Measurements from ENCODE around the gene PTPRT.

Gene PTPRT

DNA sequence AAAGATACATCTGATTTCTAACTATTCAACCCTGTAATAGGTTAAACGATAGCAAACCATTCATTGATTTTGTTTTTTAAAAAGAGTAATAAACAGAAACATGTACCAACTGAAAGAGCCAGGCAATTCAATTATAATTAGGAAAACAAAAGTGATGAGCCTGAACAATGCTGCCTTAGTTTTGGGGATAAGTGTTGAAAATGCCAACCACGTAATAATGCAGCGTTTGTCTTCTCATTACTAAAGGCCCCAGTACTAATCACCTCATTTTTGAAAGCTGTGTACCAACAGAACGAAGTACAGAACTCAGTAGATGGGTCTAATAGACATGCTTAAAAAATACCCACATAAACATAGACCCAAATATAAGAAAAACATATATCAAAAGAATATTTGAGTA, 907.9 kb downstream of the PTPRT start:
- Mint-ChIP-seq H3K9me3 (peaks cover 6% of the 10 kb centered on the region), H3K4me3 (no peak overlapping the region), H3K4me1 (no peaks in the 10 kb centered on the region), H3K27me3 (no peaks in the 10 kb centered on the region), H3K36me3 (no peaks in the 10 kb centered on the region), H3K27ac (no peak overlapping the region)
- DNase-seq (ENCODE audit: low spot score in 2 of 2) (no peak), ATAC-seq (ENCODE audit: low read depth) (no peak)

DNA sequence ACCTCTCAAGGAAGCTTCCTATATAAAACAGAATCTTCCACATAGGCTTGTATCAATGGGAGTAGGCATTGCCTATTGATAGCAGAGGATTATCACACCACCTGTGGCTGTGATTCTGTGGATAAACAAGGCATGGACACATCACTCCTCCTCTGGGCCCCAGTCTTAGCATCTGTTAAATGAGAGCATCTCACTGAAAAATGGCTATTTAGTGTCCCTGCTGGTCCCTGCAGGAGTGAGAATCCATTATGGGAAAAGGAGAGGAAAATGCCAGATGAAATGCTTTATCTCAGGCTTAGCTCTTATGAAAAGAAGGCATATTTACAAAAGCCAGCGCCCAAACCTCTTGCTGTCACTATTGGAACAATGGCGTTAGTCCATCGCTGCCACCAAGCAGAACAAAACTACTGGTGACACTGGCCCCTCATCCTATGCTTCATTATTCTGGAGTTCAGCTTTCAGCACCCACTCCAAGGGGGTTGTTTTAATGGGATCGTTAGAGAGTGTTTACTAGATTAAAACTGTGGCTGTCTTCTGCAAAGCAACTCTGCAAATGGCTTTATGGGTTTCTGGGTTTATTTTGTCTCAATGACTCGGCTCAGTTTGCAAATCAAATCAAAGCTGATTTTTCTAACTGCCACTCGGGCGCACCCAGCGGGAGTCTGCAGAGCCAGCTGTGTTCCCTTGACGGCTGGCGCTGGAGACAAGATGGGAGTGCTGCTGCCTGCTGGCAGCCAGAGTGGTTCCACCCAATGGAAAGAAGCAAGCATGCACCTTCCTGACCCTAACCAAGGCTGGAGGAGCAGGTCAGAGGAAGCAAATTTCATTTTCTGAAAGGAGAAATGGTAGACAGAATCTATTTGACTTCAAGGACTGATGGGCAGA, 912.7 kb downstream of the PTPRT start:
- Mint-ChIP-seq H3K27ac (no peak overlapping the region), H3K36me3 (no peaks in the 10 kb centered on the region), H3K4me3 (no peak overlapping the region), H3K9me3 (peaks cover 6% of the 10 kb centered on the region), H3K27me3 (no peaks in the 10 kb centered on the region), H3K4me1 (no peaks in the 10 kb centered on the region)
- no peak for DNase-seq (ENCODE audit: low spot score in 2 of 2)
- ATAC-seq (ENCODE audit: low read depth): no peak

DNA sequence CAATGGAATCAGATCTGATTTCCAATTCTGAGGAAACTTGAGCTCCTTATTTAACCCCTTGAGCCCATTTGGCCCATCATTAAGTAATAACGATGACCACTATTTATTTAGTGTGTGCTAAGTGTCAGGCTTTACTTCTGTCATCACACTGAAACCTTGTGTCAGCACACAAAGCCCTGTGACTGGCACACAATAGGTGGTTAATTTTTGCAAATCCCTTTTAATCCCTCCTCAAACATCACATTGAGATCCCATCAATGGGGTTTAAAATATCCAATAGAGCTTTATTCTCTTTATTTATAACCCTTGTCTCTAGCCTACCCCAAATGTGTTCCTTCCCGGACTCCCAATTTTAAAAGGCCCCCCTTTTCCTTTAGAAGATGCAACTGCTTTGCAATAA, 914.7 kb downstream of the PTPRT start:
- Mint-ChIP-seq H3K9me3 (peaks cover 4% of the 10 kb centered on the region), H3K4me3 (no peak overlapping the region), H3K36me3 (no peaks in the 10 kb centered on the region), H3K27ac (no peak overlapping the region), H3K4me1 (no peaks in the 10 kb centered on the region), H3K27me3 (peaks cover under 1% of the 10 kb centered on the region)
- no peak for DNase-seq (ENCODE audit: low spot score in 2 of 2)
- no peak for ATAC-seq (ENCODE audit: low read depth)

DNA sequence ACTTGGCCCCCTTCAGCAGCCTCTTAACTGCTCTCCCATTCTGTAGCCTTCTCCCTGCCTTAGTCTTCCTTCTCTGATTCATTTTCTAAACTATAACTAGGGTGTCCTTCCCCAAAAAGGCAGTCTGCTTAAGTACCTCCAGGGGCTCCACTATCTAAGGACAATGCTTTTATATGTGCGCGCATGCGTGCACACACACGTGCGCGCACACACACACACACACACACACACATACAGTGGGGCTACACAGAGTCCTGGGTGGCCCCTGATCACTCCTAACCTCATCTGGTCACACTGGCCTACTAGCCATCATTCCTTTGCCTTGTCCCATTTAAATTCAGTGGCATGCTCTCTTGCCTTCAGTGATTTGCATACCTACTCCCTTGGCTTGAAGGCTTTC, 917.2 kb downstream of the PTPRT start:
- ATAC-seq (ENCODE audit: low read depth) (no peak), DNase-seq (ENCODE audit: low spot score in 2 of 2) (no peak)
- no peaks in the 10 kb centered on the region for H3K36me3 Mint-ChIP-seq

DNA sequence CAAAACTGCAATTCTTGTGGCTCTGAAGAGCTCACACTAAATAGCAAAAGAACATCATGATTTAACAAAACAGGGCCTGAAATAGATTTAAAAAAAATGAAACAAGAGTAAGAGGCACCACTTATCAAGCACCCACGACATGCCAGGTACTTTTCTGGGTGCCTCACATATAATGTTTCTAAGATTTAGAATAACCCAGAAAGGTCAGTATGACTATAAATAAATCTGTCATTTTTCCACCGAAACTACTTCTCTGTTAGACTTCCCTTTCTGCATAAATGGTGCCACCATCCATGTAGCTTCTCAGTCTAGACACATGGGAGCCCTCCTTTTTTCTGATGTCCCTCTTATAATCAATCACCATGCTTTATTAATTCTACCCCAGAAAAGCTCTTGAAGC, 919.2 kb downstream of the PTPRT start:
- Mint-ChIP-seq H3K4me3 (no peak overlapping the region), H3K4me1 (no peaks in the 10 kb centered on the region), H3K9me3 (peaks cover 4% of the 10 kb centered on the region), H3K27me3 (peaks cover 2% of the 10 kb centered on the region), H3K36me3 (no peaks in the 10 kb centered on the region), H3K27ac (no peak overlapping the region)
- DNase-seq (ENCODE audit: low spot score in 2 of 2) (no peak), ATAC-seq (ENCODE audit: low read depth) (no peak)

More for the DNA sequence above, 917.2 kb downstream of the PTPRT start:
- peaks cover 2% of the 10 kb centered on the region for H3K27me3 Mint-ChIP-seq
- H3K4me1 Mint-ChIP-seq: no peaks in the 10 kb centered on the region
- H3K27ac Mint-ChIP-seq: no peak overlapping the region
- H3K4me3 Mint-ChIP-seq: no peak overlapping the region
- peaks cover 4% of the 10 kb centered on the region for H3K9me3 Mint-ChIP-seq

DNA sequence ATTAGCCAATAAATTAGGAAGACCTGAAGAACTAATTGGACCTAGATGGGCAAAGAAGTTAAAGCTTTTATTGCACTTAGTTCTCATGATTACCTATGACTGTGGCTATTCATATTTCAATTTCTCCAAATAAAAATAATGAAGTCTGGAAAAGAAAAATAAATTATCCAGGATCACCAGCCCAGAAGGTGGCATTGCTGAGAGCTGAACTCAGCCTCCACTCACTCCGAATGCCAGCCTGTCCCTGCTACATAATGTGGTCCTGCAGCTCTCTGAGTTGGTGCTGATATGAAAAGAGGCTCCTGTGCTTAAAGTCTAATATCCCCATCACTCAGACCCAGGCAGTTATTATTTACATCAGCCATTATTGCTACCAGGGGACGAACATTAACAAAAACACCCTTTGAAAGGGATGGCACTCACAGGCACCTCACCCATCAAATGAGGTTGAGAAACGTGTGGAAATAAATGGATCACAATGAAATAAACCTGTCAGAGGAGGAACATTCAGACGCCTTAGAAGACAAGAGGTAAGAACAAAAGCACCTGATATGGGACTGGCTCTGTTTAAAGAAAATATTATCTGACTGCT, 921.8 kb downstream of the PTPRT start:
- Mint-ChIP-seq H3K4me3 (no peak overlapping the region), H3K9me3 (peaks cover 3% of the 10 kb centered on the region), H3K27ac (no peak overlapping the region), H3K27me3 (peaks cover 2% of the 10 kb centered on the region), H3K36me3 (no peaks in the 10 kb centered on the region), H3K4me1 (no peaks in the 10 kb centered on the region)
- ATAC-seq (ENCODE audit: low read depth) (no peak), DNase-seq (ENCODE audit: low spot score in 2 of 2) (no peak)

DNA sequence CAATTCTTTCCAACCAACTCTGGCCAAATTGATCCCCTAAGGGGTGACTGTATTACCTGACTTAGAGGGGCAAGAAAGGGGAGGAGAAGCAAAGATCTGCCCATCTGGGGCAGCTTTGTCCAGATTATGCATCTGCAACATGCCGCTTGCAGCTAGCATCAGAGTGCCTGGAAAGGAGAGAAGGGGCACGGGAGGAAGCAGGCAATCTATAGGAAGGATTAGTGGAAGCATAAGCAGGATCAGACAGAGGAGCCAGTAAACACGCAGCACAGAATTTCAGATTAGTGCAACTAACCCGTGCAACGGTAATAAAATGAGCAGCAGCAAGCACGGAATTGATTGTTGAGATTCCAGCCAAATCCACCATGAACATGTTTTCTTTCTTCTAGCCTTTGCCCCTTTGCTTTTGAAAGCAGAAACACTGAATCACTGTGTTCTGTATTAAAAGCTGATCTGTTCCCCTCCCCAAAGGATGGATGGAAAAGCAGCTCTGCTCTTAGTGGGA, 927.9 kb downstream of the PTPRT start:
- ATAC-seq (ENCODE audit: low read depth) (no peak), DNase-seq (ENCODE audit: low spot score in 2 of 2) (no peak)
- Mint-ChIP-seq H3K4me1 (no peaks in the 10 kb centered on the region), H3K36me3 (no peaks in the 10 kb centered on the region), H3K4me3 (no peak overlapping the region), H3K9me3 (no peaks in the 10 kb centered on the region), H3K27me3 (no peaks in the 10 kb centered on the region), H3K27ac (no peak overlapping the region)

DNA sequence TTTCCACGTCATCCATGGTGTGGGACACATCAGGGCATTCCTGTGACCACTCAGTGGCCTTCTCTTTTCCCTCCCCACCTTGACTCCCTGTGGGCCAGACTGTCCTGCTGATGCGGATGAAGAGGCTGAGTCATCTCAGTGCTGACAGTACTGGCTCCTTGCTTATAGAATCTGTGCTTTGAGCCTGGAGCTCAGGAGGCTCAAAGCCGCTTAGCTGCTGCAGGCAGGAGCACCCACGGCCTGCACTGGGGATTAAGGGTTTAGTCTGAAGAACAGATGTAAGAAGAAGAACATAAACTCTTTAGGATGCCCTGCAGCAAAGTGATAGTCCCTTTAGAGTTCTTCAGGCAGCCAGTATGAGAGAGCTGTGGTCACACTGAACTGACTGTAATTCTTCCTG, 929.5 kb downstream of the PTPRT start:
- H3K9me3 Mint-ChIP-seq: no peaks in the 10 kb centered on the region

DNA sequence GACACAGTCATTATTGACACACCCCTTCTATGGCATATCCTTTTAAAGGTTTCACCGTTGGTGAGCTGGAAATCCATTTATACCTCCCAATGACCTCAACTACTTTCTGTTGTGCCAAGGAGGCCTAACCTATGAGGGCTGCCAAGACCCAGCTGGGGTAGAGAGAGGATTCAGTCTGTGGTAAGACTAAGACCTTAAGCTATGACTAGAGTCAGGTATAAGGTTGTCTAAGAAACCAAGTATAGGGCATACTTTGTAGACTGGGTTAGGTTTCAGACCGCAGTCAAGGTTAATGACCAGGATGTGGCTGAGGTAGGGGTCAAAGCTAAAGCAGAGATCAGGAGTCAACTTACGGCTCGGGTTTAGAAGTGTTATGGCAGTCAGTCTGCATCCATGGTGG, 930.3 kb downstream of the PTPRT start:
- H3K9me3 Mint-ChIP-seq: no peaks in the 10 kb centered on the region
- H3K4me3 Mint-ChIP-seq: no peak overlapping the region
- H3K27me3 Mint-ChIP-seq: no peaks in the 10 kb centered on the region
- H3K36me3 Mint-ChIP-seq: no peaks in the 10 kb centered on the region
- ATAC-seq (ENCODE audit: low read depth): no peak
- no peak for DNase-seq (ENCODE audit: low spot score in 2 of 2)
- H3K27ac Mint-ChIP-seq: no peak overlapping the region
- H3K4me1 Mint-ChIP-seq: no peaks in the 10 kb centered on the region

More for the DNA sequence above, 929.5 kb downstream of the PTPRT start:
- ATAC-seq (ENCODE audit: low read depth) (no peak), DNase-seq (ENCODE audit: low spot score in 2 of 2) (no peak)
- no peak overlapping the region for H3K27ac Mint-ChIP-seq
- H3K4me3 Mint-ChIP-seq: no peak overlapping the region
- H3K27me3 Mint-ChIP-seq: no peaks in the 10 kb centered on the region
- no peaks in the 10 kb centered on the region for H3K4me1 Mint-ChIP-seq
- H3K36me3 Mint-ChIP-seq: no peaks in the 10 kb centered on the region

DNA sequence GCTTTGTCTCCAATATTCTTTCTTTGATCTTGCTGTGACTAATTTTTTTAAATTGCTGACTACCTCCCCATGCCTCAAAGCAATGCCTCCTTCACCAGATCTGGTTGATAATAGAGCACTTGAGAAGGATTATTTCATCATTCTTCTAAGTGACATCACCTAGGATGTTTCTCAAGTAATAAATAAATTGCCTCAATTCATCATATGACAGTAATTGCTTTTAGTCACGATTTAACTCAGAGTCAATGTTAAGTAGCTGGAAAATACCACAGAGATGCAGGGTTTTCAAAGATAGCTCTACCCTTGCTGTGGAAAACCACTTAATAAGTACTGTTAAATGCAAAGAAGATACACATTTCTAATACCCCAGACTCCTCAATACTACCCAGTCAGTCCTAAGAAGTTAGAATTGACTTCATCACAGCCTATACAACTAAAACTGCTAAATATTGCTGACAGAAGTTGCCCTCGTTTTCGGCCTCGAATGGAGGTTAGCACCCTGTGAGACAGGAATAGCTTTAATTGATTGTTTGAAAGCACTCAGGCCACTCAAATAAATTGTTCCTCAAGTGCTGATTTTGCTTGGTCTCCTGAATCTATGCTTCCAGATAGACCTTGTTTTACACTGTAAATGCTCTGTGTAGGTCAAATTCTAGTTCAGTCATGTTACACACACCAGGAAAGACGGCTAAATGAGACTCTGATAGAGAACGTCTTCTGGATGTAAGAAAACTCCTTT, 931.0 kb downstream of the PTPRT start:
- Mint-ChIP-seq H3K27me3 (no peaks in the 10 kb centered on the region), H3K9me3 (no peaks in the 10 kb centered on the region), H3K4me1 (no peaks in the 10 kb centered on the region), H3K4me3 (no peak overlapping the region), H3K36me3 (no peaks in the 10 kb centered on the region), H3K27ac (no peak overlapping the region)
- DNase-seq (ENCODE audit: low spot score in 2 of 2) (no peak), ATAC-seq (ENCODE audit: low read depth) (no peak)

DNA sequence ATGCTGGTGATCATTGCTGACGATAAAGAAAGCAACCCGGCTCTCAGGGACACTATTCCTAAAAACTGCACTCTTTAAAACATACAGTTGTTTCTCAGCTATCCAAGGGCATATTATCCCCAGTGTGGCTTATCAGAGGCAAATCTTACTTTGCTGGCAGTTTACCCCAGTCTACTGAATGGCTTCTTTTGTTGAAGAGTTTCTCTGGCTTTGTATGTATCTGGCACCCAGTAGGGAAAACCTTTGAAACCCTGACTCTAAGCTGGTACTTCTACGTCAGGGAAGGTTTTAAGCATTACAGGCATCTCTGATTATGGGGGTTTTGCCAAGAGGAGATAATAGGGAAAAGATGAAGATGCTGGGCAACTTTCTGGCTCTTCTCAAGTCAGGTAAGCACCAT, 933.9 kb downstream of the PTPRT start:
- no peak overlapping the region for H3K27ac Mint-ChIP-seq

DNA sequence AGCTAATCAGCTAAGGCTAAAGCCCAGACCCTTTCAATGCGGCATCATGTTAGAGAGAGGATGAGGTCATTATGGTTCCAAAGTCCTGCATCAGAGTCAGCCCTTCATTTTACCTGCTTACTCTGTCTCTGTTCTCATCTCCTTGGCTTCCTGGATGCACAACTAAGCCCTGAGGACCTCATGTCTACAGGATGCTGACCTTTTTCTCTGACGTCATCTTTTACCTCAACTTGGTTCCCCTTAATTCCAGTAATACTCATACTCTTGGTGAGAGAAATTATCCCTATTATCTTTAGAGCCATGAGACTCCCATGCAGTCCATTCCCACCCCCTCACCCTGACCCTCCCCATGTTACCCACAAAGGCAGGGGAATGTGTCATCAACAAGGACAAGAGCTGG, 935.0 kb downstream of the PTPRT start:
- H3K9me3 Mint-ChIP-seq: peaks cover 5% of the 10 kb centered on the region
- no peak overlapping the region for H3K4me3 Mint-ChIP-seq
- DNase-seq (ENCODE audit: low spot score in 2 of 2) (no peak), ATAC-seq (ENCODE audit: low read depth) (no peak)
- H3K36me3 Mint-ChIP-seq: no peaks in the 10 kb centered on the region
- no peak overlapping the region for H3K27ac Mint-ChIP-seq
- no peaks in the 10 kb centered on the region for H3K27me3 Mint-ChIP-seq
- no peaks in the 10 kb centered on the region for H3K4me1 Mint-ChIP-seq

More for the DNA sequence above, 933.9 kb downstream of the PTPRT start:
- Mint-ChIP-seq H3K36me3 (no peaks in the 10 kb centered on the region), H3K4me1 (no peaks in the 10 kb centered on the region), H3K9me3 (peaks cover 2% of the 10 kb centered on the region), H3K27me3 (no peaks in the 10 kb centered on the region), H3K4me3 (no peak overlapping the region)
- DNase-seq (ENCODE audit: low spot score in 2 of 2) (no peak), ATAC-seq (ENCODE audit: low read depth) (no peak)

DNA sequence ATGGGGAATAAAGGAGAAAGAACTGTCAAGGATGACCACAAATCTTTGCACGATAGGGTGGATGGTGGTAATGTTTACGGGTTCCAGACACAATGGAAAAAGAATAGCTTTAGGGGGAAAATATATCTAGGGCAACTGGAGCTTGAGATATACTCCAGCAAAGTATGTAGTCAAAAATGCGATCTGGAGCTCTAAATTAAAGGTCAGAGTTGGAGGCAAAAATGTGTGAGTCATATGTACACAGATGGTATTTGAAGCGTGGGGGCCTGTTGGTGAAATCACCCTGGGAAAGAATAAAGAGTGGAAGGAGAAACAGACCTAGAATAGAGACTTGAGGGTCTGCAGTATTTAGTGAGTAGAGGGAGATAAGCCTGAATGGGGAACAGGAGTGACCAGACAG, 937.6 kb downstream of the PTPRT start:
- no peak for DNase-seq (ENCODE audit: low spot score in 2 of 2)
- H3K27ac Mint-ChIP-seq: no peak overlapping the region
- ATAC-seq (ENCODE audit: low read depth): no peak
- no peaks in the 10 kb centered on the region for H3K27me3 Mint-ChIP-seq
- H3K9me3 Mint-ChIP-seq: peaks cover 7% of the 10 kb centered on the region
- H3K4me1 Mint-ChIP-seq: no peaks in the 10 kb centered on the region
- H3K36me3 Mint-ChIP-seq: no peaks in the 10 kb centered on the region
- no peak overlapping the region for H3K4me3 Mint-ChIP-seq
